ENCODE data around the gene CYB5RL.
"Not testable (repeated sequence)": the region's sequence is repeated elsewhere in the genome, so short reads cannot be mapped to it uniquely, and the experiment has no call there.

The CYB5RL gene

GRCh38 chr1:54225986-54226559 is 26.2 kb upstream of the CYB5RL start:
- DNase-seq = no peak

GRCh38 chr1:54225378-54225777 is 25.5 kb upstream of the CYB5RL start:
- no peak for DNase-seq

GRCh38 chr1:54224233-54224632 is 24.4 kb upstream of the CYB5RL start:
- no peak for DNase-seq

- DNase-seq = no peak
These were observed 23.8 kb upstream of the CYB5RL start for GRCh38 chr1:54223441-54224202.

- DNase-seq = no peak
These were observed 22.9 kb upstream of the CYB5RL start for GRCh38 chr1:54222711-54223110.

- DNase-seq = no peak
These were observed 22.1 kb upstream of the CYB5RL start for GRCh38 chr1:54221867-54222484.

GRCh38 chr1:54221113-54221834 is 21.4 kb upstream of the CYB5RL start:
- no peak for DNase-seq

- no peak for DNase-seq
These were observed 20.4 kb upstream of the CYB5RL start for GRCh38 chr1:54220004-54220811.

- no peak for DNase-seq
These were observed 19.8 kb upstream of the CYB5RL start for GRCh38 chr1:54219688-54220003.

- no peak for DNase-seq
These were observed 19.3 kb upstream of the CYB5RL start for GRCh38 chr1:54218883-54219687.

- no peak for DNase-seq
These were observed 15.7 kb upstream of the CYB5RL start for GRCh38 chr1:54215523-54215922.

- DNase-seq = no peak
These were observed 13.0 kb upstream of the CYB5RL start for GRCh38 chr1:54212872-54213271.

GRCh38 chr1:54207896-54208295 is 8.1 kb upstream of the CYB5RL start:
- DNase-seq = not testable (repeated sequence)

GRCh38 chr1:54207287-54207686 is 7.5 kb upstream of the CYB5RL start:
- no peak for DNase-seq

- no peak for DNase-seq
These were observed 4.4 kb upstream of the CYB5RL start for GRCh38 chr1:54204199-54204598.

- DNase-seq = no peak
These were observed 728 bp upstream of the CYB5RL start for GRCh38 chr1:54200519-54200997.

- DNase-seq = no peak
These were observed 572 bp downstream of the CYB5RL start for GRCh38 chr1:54199151-54199764.

- no peak for DNase-seq
These were observed 6.4 kb downstream of the CYB5RL start for GRCh38 chr1:54193453-54193852.

GRCh38 chr1:54191525-54191924 is 8.3 kb downstream of the CYB5RL start:
- no peak for DNase-seq

GRCh38 chr1:54190526-54190925 is 9.3 kb downstream of the CYB5RL start:
- no peak for DNase-seq

GRCh38 chr1:54188291-54188690 is 11.5 kb downstream of the CYB5RL start:
- no peak for DNase-seq
